ENCODE results near the gene CNDP1.

The CNDP1 gene

DNA sequence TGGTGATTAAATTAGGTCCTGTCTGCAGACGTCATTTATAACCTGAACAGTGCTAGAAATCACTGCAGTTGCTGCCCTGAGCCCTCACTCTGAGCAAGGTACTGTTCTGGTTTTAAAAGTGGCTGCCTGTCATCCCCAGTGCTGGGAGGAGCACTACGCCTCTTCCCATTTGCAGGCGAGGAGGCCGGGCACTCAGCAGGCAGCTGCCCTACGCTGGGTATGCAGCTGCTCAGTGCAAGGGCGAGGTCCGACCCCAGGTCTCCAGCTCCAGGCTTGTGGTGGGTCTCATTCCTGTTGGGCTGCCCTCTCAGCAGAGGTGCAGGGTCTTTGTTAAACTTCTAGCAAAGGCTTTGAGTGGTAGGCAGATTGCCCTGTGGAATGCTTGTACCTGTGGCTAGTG is 22.5 kb upstream of the CNDP1 start:
- Mint-ChIP-seq H3K9me3 (no peaks in the 10 kb centered on the region), H3K27me3 (ENCODE audit: low read depth) (no peaks in the 10 kb centered on the region), H3K4me3 (no peak overlapping the region), H3K27ac (no peak overlapping the region), H3K4me1 (ENCODE audit: low read depth) (peaks cover 5% of the 10 kb centered on the region), H3K36me3 (ENCODE audit: low read depth) (peaks cover 44% of the 10 kb centered on the region)

DNA sequence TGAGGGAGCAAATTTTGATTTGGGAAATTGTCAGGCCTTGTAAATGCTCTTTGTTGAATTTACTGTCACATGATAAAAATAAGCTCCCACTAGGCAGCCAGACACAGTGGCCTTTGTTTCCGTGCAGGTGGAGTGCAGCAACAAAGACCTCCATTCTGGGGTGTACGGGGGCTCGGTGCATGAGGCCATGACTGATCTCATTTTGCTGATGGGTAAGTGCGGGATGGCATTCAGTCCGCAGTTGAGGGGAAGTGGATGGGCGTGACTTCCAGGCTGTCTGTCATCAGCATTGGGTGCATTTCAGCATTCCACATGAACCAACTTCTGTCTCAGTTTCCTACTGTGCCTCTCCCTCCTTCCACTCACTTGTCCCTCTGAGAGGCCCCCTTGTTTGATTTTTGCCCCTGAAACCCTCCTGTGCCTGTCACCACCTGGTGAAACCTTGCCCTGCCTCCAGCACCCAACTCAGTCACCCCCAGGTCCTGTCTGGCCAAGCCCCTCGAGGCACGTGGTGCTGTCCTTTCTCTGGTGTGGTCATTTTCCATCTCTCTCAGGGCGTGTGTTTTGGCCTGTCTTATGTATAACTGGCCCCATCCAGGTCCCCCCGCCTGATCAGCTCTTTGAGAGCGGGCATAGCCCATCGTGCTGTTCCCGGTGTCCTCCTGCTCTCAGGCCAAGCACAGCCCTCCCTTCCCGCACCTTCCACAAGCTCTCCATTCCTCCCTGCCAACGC is 21.8 kb upstream of the CNDP1 start:
- no peaks in the 10 kb centered on the region for H3K27me3 Mint-ChIP-seq (ENCODE audit: low read depth)
- H3K4me3 Mint-ChIP-seq = no peak overlapping the region
- peaks cover 41% of the 10 kb centered on the region for H3K36me3 Mint-ChIP-seq (ENCODE audit: low read depth)
- H3K9me3 Mint-ChIP-seq = no peaks in the 10 kb centered on the region
- H3K27ac Mint-ChIP-seq = no peak overlapping the region
- peaks cover 3% of the 10 kb centered on the region for H3K4me1 Mint-ChIP-seq (ENCODE audit: low read depth)

DNA sequence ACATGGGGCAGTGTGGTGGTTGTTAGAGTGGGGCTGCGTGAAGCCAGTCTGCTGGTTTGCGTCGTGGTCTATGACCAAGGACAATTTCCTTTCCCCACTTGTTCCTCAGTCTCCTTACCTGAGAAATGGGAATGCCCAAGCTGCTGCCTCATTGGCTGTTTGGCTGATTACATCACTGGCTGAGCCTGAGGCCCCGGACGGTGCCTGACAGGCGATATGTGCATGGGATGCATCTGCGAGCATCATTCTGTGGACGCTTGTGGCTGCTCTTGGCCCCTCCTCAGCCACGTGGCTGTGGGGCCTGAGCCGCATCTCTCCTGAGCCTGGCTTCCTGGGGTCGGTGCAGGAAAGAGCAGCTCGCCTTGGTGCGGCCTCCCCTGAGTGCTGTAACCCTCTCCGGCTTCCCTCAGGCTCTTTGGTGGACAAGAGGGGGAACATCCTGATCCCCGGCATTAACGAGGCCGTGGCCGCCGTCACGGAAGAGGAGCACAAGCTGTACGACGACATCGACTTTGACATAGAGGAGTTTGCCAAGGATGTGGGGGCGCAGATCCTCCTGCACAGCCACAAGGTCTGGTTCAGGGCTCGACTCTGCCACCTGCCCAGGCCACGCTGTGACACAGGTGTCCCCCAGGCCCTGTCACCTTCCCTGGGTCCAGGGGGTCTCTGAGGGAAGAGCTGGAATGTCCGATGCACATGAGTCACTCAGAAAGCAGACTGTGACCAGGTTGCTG is 21.0 kb upstream of the CNDP1 start:
- Mint-ChIP-seq H3K4me1 (ENCODE audit: low read depth) (no peaks in the 10 kb centered on the region), H3K27me3 (ENCODE audit: low read depth) (no peaks in the 10 kb centered on the region), H3K4me3 (no peak overlapping the region), H3K27ac (no peak overlapping the region), H3K9me3 (no peaks in the 10 kb centered on the region), H3K36me3 (ENCODE audit: low read depth) (peaks cover 37% of the 10 kb centered on the region)

DNA sequence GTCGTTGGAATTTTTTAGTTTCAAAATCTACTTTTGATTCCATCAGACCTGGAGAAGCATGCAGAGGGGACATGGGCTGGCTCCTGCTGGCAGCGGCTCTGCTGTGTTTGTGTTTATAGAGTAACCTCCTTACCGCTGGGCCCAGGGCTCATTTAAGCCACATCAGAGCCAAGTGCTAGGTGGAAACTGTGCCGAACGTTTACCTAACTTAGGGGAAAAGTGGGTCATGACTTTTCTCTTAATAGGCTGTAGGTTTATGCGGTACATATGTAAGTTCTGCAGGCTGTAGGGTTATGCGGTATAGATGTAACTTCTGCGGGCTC is 20.5 kb upstream of the CNDP1 start:
- Mint-ChIP-seq H3K4me1 (ENCODE audit: low read depth) (no peaks in the 10 kb centered on the region), H3K27ac (no peak overlapping the region), H3K9me3 (no peaks in the 10 kb centered on the region), H3K27me3 (ENCODE audit: low read depth) (no peaks in the 10 kb centered on the region), H3K4me3 (no peak overlapping the region), H3K36me3 (ENCODE audit: low read depth) (peaks cover 32% of the 10 kb centered on the region)

DNA sequence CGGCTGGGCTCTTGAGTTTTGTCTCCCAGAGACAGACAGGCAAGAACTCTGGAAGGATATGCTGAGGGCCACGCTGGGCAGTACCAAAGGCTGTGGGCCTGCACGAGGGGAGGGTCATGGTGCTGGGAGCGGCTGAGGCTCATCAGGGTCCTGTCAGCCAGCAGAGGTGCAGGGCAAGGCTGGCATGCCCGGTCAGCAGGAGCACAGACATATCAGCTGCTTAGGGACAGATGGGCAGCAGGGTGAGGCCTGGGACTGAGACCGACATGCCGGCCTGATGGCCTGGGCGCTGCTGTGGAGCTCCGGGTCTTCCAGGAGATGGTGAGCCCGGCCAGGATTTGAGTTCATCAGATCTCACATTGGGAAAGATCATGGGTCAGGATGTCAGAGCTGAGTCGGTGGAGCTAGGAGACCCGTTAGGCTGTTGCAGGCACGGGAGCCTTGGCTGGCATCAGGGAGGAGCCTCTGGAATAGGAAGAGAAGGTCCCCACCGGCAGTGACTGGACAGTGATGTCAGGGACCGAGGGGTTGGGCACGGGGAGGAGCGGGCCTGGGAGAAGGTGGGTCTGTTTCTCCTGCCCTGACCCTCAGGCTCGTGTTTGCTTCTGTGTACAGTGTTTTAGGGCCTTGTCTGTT is 19.3 kb upstream of the CNDP1 start:
- Mint-ChIP-seq H3K4me1 (ENCODE audit: low read depth) (no peaks in the 10 kb centered on the region), H3K9me3 (no peaks in the 10 kb centered on the region), H3K27me3 (ENCODE audit: low read depth) (no peaks in the 10 kb centered on the region), H3K36me3 (ENCODE audit: low read depth) (peaks cover 32% of the 10 kb centered on the region), H3K27ac (no peak overlapping the region), H3K4me3 (no peak overlapping the region)

DNA sequence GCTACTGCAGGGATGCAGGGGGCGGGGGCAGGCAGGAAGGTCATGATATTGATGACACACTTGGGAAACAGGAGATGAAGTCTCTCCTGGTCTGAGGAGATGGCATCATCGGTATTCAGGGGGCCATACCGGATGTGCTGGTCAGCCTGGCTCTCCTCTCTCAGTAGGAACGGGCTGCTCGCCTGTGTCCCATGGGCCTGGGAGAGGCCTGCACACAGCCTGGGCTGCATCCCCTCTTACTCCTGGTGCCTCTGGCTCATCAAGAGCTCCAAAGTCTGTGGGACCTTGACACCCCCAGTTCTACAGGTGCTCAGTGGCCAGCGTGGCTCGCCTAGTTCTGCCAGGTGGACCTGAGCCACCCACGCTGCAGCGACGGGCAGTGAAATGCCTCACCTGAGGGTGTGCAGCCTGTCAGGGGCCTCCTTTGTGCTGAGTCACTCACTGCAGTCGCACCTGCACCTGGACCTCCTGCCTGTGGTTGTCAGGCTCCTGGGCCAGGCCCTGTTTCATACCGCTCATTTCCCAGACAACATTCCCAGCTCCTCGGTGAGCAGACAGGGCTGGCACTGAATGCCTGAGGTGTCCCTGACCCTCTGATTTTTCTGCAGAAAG is 18.6 kb upstream of the CNDP1 start:
- no peak overlapping the region for H3K27ac Mint-ChIP-seq
- no peaks in the 10 kb centered on the region for H3K27me3 Mint-ChIP-seq (ENCODE audit: low read depth)
- H3K36me3 Mint-ChIP-seq (ENCODE audit: low read depth) = peaks cover 36% of the 10 kb centered on the region
- no peak overlapping the region for H3K4me3 Mint-ChIP-seq
- H3K4me1 Mint-ChIP-seq (ENCODE audit: low read depth) = no peaks in the 10 kb centered on the region
- H3K9me3 Mint-ChIP-seq = no peaks in the 10 kb centered on the region

DNA sequence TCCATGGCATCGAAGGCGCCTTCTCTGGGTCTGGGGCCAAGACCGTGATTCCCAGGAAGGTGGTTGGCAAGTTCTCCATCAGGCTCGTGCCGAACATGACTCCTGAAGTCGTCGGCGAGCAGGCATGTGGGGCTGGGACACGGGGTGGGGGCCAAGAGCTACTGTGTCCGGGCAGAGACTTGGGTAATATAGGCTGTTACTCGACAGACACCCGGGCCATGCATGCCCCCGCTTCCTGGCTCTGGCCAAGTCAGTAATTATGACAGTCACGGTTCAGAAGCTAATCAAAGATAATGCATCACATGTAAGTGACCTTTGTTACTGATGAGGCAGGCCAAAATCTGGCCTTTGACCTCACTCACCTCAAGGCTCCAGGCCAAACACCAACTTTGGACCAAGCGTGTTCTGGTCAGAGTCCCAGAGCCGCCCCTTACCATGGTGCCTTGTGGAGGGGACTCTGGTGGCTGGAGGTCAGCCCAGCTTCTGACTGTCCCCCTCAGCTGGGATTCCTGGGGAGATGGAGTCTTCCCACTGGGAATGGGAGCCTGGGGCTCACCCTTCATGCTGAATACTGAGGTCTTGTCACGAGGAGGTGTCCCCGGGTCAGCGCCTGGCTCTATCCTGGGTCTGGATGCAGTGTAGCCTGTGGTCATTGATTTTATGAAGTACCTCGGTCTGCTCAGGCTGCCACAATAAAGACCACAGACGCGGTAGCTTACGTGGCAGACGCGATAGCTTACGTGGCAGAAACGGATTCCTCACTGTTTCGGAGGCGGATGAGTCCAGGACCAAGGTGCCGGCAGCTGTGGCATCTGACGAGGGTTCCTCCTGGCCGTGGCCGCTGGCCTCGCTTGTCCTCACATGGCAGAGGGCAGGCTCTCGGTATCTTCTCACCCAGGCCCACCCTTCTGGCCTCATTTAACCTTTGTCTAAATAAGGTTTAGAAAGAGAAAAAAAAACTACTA is 17.7 kb upstream of the CNDP1 start:
- no peak overlapping the region for H3K27ac Mint-ChIP-seq
- H3K4me3 Mint-ChIP-seq = no peak overlapping the region
- H3K36me3 Mint-ChIP-seq (ENCODE audit: low read depth) = peaks cover 38% of the 10 kb centered on the region
- no peaks in the 10 kb centered on the region for H3K4me1 Mint-ChIP-seq (ENCODE audit: low read depth)
- no peaks in the 10 kb centered on the region for H3K27me3 Mint-ChIP-seq (ENCODE audit: low read depth)
- H3K9me3 Mint-ChIP-seq = no peaks in the 10 kb centered on the region

DNA sequence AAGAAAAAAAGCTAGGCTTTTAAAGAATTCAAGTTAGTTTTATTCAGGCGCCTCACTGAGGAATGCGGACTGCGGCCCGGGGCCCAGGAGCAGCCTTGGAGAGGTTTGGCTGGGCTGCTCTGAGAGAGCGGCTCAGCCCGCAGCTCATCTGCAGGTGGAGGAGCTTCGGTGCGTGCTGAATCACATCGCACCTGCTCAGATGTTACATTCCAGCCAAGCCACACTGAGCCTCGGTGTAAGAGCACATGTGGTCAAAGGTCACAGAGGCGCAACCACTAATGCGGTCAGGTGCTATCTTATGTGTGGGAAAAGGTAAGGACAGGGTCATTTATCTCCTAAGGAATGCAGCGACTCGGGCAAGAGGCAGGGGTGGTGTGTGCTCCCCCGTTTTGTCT is 17.1 kb upstream of the CNDP1 start:
- no peak overlapping the region for H3K27ac Mint-ChIP-seq

DNA sequence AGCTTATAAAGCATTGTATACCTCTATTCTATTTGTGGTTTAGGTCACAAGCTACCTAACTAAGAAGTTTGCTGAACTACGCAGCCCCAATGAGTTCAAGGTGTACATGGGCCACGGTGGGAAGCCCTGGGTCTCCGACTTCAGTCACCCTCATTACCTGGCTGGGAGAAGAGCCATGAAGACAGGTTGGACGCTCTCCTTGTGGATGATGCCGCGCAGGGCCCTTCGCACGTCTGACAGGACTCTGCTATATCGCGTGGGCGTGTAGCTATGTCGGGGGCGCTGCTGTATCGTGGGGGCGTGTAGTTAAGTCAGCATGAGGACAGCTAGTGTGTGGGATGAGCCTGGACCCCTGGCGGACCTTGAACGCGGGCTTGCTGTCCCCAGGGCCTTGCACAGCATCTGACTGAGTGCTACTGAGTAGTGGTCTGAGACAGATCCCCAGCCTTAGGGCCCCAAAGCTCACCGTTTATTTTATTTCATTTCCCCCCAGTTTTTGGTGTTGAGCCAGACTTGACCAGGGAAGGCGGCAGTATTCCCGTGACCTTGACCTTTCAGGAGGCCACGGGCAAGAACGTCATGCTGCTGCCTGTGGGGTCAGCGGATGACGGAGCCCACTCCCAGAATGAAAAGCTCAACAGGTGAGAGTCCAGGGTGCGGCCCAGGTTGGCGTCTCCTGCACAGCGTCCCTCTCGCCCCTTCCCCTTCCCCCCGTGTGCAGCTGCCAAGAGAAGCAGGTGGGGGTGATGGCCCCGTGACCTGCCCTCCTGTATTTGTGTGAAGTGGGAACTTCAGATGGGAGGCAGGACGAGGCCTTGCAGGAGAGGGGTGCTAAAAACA is 15.6 kb upstream of the CNDP1 start:
- no peaks in the 10 kb centered on the region for H3K4me1 Mint-ChIP-seq (ENCODE audit: low read depth)

More for the DNA sequence above, 17.1 kb upstream of the CNDP1 start:
- no peaks in the 10 kb centered on the region for H3K9me3 Mint-ChIP-seq
- no peak overlapping the region for H3K4me3 Mint-ChIP-seq
- no peaks in the 10 kb centered on the region for H3K4me1 Mint-ChIP-seq (ENCODE audit: low read depth)
- H3K36me3 Mint-ChIP-seq (ENCODE audit: low read depth) = peaks cover 35% of the 10 kb centered on the region
- no peaks in the 10 kb centered on the region for H3K27me3 Mint-ChIP-seq (ENCODE audit: low read depth)

DNA sequence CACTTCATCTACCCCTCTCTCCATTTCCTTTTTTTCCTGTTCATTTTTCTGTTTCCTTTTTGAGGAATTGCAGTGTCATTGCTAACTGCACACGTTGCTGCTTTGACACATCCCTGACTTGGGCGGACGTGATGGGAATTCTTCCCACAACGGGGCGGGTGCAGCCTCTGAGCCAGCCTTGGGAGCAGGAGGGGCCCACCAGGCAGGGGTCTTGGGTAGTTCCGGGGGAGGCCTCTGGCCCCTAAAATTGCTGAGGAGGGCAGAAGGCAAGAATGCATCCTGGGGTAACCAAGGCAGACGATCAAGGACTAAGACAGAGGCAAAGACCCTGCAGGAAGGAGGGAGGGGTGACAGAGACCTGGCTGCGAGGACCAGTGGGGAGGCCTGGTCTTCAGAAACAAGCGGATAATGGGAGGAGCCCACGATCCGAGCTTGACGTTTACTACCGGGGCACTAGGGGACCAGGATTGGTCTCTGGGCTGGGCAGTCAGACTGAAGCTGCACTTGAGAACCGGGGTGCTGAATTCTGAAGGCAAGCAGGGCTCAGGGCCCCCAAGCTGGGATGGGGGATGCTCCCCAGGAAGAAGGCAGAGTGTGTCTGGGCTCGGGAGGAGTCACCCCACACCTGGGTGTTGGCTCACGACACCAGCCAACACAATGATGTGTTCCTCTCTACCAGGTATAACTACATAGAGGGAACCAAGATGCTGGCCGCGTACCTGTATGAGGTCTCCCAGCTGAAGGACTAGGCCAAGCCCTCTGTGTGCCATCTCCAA is 14.8 kb upstream of the CNDP1 start:
- H3K4me1 Mint-ChIP-seq (ENCODE audit: low read depth) = no peaks in the 10 kb centered on the region
- no peak overlapping the region for H3K4me3 Mint-ChIP-seq
- H3K27ac Mint-ChIP-seq = no peak overlapping the region
- H3K9me3 Mint-ChIP-seq = no peaks in the 10 kb centered on the region
- H3K27me3 Mint-ChIP-seq (ENCODE audit: low read depth) = no peaks in the 10 kb centered on the region
- peaks cover 26% of the 10 kb centered on the region for H3K36me3 Mint-ChIP-seq (ENCODE audit: low read depth)

More for the DNA sequence above, 15.6 kb upstream of the CNDP1 start:
- Mint-ChIP-seq H3K9me3 (no peaks in the 10 kb centered on the region), H3K36me3 (ENCODE audit: low read depth) (peaks cover 26% of the 10 kb centered on the region), H3K4me3 (no peak overlapping the region), H3K27ac (no peak overlapping the region), H3K27me3 (ENCODE audit: low read depth) (no peaks in the 10 kb centered on the region)

DNA sequence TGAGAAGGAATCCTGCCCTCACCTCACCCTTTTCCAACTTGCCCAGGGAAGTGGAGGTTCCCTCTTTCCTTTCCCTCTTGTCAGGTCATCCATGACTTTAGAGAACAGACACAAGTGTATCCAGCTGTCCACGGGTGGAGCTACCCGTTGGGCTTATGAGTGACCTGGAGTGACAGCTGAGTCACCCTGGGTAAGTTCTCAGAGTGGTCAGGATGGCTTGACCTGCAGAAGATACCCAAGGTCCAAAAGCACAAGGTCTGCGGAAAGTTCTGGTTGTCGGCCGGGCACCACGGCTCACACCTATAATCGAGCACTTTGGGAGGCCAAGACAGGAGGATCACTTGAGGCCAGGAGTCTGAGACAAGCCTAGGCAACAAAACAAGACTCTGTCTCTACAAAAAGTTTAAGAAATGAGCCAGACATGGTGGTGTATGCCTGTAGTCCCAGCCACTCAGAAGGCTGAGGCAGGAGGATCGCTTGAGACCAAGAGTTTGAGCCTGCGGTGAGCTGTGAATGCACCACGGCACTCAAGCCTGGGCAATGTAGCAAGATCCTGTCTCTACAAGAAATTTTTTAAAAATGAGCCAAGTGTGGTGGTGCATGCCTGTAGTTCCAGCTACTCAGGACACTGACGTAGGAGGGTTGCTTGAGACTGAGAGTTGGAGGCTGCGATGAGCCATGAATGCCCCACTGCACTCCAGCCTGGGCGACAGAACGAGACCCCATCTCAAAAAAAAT is 14.0 kb upstream of the CNDP1 start:
- Mint-ChIP-seq H3K27ac (no peak overlapping the region), H3K4me3 (no peak overlapping the region), H3K27me3 (ENCODE audit: low read depth) (no peaks in the 10 kb centered on the region), H3K4me1 (ENCODE audit: low read depth) (no peaks in the 10 kb centered on the region), H3K9me3 (no peaks in the 10 kb centered on the region), H3K36me3 (ENCODE audit: low read depth) (peaks cover 21% of the 10 kb centered on the region)

DNA sequence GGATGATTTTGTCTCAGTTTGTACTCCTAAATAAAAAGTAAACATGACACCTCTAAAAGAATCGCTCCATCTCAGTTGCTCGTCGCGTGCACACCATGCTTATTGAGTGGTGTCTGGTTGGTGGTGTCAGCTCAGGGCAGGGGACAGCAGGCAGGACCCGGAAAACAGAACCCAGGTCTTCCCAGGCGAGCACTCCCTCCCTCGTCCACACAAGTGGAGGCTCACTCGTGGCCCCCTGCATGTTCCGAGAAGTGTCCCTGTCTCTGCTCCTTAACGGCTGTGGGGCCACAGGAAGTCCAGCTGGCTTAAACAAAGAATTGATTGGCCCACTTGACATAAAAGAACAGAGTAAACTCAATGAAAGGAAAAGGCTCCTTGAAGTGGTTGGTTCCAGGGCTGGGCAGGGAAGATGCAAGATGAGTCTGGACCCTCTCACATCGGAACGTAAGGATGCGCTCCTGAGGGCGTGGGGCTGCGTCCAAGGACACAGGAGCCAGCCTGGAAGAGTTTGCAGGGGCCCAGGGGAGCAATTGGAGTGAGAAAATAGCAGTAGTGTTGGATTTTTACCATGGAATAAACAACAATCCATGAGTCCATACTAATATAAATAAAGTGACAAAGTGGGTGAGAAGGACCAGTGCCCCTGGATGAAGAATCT is 13.1 kb upstream of the CNDP1 start:
- Mint-ChIP-seq H3K27ac (no peak overlapping the region), H3K36me3 (ENCODE audit: low read depth) (peaks cover 21% of the 10 kb centered on the region), H3K4me1 (ENCODE audit: low read depth) (no peaks in the 10 kb centered on the region), H3K9me3 (no peaks in the 10 kb centered on the region), H3K4me3 (no peak overlapping the region), H3K27me3 (ENCODE audit: low read depth) (peaks cover under 1% of the 10 kb centered on the region)

All from T-helper 1 cell treated with Interleukin-12 subunit alpha and Interleukin-12 subunit beta and Interleukin-4 antibody, amounts not matched to agents 30 μg/mL and 1 μg/mL, for 36 hours (primary cell).